Left cardiac atrium (tissue), 4 donors: ENCODE measurements around the gene CYP2U1. TPM values are rescaled to one million over a fixed set of nuclear protein-coding genes. Genes with fewer than 3 reads are reported as not detected.
"Not testable (repeated sequence)": the region's sequence is repeated elsewhere in the genome, so short reads cannot be mapped to it uniquely, and the experiment has no call there.

Source experiments
- ATAC-seq, 2 donors: fragments of 200-7000 bp; cut with Tn5 transposase; one replicate each; pipeline ENCODE4 v1.9.1; 2020; ENCODE audit warnings: mild to moderate bottlenecking in 2 of 2, moderate library complexity in 2 of 2
- DNase-seq: peaks from one replicate; pipeline ENCODE4 v3.0.0-alpha.2; 2020
- intact Hi-C, 2 donors: fragments of 100-400 bp; cut with DNase I; formaldehyde crosslinking; loops; one replicate each; pipeline versions ENCODE4 v1.14.1 to v1.15.1; 2022 to 2023
- long read RNA-seq: library from polyadenylated mRNA; unstranded; transcript quantifications from one replicate; pipeline ENCODE4 v2.0.0, GENCODE V29; 2021
- total RNA-seq, 2 donors: library from RNA; stranded (reverse); fragmentation: NEBNext Ultra II Directional; extraction: Animal tissue kit (Norgen Biotek cat#: 25700); gene quantifications; one replicate each; pipeline ENCODE4 v1.2.1, GENCODE V29; 2021
- donor health status: DM: no; HTN: yes; CAD: no.
- donor health status: DM: no; HTN: yes; CAD: no; lungs with severe emphysema.
- donor health status: DM: yes; HTN: yes; CAD: no.
- donor health status: Dilated cardiomyopathy.

The CYP2U1 gene
- total RNA-seq = 10 to 100 TPM in 1 of 2 donors, 1 to 10 TPM in 1; 9.4 to 10.8 TPM
- long read RNA-seq, partial matches to known transcripts = 0 of 2 reads
- long read RNA-seq, other reads (novel, unspliced or antisense) = 2 of 2 reads

DNA sequence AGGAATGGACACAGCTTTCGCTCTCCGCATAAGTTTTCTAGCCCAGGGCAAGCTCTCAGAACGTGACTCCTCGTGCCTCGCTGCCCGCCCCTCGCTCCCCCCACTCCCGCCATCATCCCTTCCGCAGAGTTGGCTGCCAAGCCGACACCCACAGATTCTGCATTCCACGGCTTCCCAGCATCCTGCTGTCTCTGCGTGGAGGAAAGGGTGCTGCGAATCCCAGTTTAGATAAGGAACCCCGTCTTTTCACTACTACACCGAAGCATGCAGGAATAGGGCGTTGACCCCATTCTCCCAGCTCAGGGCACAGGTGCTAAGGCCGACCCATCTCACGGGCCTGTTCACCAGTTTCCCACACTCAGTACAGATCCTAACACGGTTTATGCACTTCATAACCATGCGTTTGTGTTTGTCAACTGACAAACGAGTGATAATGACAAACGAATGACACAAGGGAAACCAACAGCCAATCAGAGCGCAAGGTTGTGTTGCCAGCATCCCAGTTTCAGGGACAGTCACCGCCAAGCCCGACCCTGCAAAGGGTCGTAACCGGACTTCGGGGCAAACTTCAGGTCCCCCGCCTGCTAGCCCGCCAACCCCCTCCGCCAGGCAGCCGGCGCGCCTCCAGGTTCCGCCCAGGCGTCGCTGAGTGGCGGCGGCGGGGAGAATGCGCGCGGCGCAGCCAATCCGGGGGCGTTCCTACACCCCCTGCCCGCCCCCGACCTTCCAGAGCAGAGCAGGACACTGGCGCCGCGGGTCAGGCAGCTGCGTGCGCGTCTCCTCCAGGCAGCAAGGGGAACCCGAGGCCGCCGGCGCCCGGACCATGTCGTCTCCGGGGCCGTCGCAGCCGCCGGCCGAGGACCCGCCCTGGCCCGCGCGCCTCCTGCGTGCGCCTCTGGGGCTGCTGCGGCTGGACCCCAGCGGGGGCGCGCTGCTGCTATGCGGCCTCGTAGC is at the start of gene CYP2U1:
TSS of gene CYP2U1 (plus strand) at position 729 of the 954 bp plus-strand sequence. CDS start at position 824, 95 bp downstream.
- ATAC-seq (peak; percentile 98 to 99), DNase-seq (peak; percentile 91)
- intact Hi-C loops = loop anchor here in 1 of 2 donors (5.0 kb wide), 1 partner anchor 56 kb away; the partner anchor contains the start of gene HADH

GRCh38 chr4:107885865-107886264 is 45.5 kb upstream of the CYP2U1 start:
- ATAC-seq (no peak), DNase-seq (no peak)
- intact Hi-C loops = no loop called here

DNA sequence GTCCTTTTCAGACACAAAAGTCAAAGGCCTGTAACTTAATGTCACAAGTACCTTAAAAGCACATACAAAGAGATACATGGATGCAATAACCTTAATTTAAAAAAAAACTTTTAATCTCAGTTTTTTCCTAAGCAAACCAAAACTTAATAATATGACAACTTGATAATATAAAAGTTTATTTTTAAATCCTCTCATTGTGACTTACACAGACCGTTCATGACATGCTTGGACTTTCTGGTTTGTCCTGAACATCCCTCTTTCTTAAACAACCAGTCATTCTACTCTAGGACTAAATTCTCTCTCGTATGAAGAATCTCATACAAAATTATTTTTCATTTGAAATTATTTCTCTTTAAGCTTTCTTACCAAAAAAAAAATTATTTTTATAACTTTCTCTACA is 43.1 kb upstream of the CYP2U1 start:
- DNase-seq (no peak), ATAC-seq (no peak)
- intact Hi-C loops = no loop called here

DNA sequence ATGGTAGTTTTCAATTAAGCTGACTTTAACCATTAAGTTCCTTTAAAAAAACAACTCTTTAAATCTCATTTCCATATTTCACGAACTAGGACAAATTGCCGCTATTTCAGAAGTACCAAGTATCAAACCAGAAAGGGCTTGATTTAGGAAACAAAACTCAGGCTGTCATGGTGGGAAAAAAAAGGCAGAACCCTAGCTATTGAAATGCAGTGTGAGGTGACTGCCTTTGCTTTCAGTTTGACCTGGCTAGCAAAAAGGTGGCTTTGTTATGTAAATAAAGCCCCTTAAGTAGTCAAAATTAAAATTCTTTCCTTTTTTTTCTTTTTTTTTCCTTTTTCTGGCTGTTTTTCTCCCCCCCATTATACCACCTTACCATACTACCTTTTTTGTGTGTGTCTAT is 40.6 kb upstream of the CYP2U1 start:
- DNase-seq = no peak
- no peak for ATAC-seq
- intact Hi-C loops = loop anchor here in 1 of 2 donors (10.0 kb wide), 1 partner anchor 66 kb away; the partner anchor contains the start of gene SGMS2

- intact Hi-C loops = loop anchor here in 1 of 2 donors (10.0 kb wide), 1 partner anchor 66 kb away; the partner anchor contains the start of gene SGMS2
- DNase-seq = no peak
- ATAC-seq = no peak
Measured at GRCh38 chr4:107891299-107891698, 40.0 kb upstream of the CYP2U1 start.

GRCh38 chr4:107893171-107894137 is 37.9 kb upstream of the CYP2U1 start:
- no peak for ATAC-seq
- DNase-seq = no peak
- intact Hi-C loops = loop anchor here in 1 of 2 donors (10.0 kb wide), 1 partner anchor 69 kb away; the partner anchor contains the start of gene SGMS2

- intact Hi-C loops = loop anchor here in 1 of 2 donors (10.0 kb wide), 1 partner anchor 69 kb away; the partner anchor contains the start of gene SGMS2
- DNase-seq (no peak), ATAC-seq (no peak)
Measured at GRCh38 chr4:107894138-107894603, 37.2 kb upstream of the CYP2U1 start.

- intact Hi-C loops = loop anchor here (5.0 to 10.0 kb wide), 2 partner anchors 69 to 71 kb away; partner anchors contain the start of gene SGMS2 (in 1 of the 2)
- ATAC-seq = peak; percentile 68 to 96
- no peak for DNase-seq
Measured at GRCh38 chr4:107896158-107896645, 35.1 kb upstream of the CYP2U1 start.

- DNase-seq (no peak), ATAC-seq (no peak)
- intact Hi-C loops = loop anchor here (5.0 to 10.0 kb wide), 2 partner anchors 69 to 72 kb away; partner anchors contain the start of gene SGMS2 (in 1 of the 2)
Measured at GRCh38 chr4:107896646-107897045, 34.7 kb upstream of the CYP2U1 start.

DNA sequence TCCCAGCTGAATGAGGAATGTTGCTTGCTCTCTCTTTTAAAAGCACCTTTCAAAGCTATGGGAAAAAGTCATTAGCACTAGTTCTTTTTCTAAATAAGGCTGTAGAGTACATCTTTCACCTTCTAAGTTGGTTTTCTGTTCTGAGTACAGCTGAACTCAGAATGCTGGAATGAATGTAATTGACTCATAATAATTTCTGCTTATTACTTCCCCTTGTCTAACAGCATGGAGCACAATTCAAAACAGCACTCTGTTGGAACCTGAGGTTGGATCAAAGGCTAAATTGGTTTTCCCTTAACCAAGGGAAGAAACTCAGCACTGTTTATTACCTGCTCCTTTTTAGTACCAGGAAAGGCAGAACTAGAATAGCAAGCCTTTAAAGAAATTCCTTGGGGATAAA is 33.5 kb upstream of the CYP2U1 start:
- DNase-seq (no peak), ATAC-seq (no peak)
- intact Hi-C loops = loop anchor here (5.0 to 10.0 kb wide), 2 partner anchors 71 to 73 kb away; partner anchors contain the start of gene SGMS2 (in 1 of the 2)

- intact Hi-C loops = no loop called here
- ATAC-seq (no peak), DNase-seq (no peak)
Measured at GRCh38 chr4:107900067-107900466, 31.3 kb upstream of the CYP2U1 start.

DNA sequence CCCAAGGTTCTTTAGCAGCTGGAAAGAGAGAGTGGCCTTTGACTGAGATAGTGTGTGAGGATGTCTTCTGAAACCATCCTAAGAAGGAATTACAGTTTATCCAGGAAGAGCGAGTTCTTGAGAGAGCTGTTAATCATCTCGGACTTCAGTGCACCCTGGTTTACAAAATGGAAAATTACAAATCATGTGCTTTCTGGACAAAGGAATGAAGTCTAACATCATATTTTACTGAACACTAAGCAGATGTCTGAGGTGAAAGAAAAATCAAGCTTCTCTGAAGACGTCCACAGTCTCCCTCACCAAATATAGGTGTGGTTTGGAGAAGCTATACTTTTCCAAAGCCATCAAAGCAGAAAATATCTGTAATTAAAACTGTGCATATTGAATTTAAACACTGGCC is 30.8 kb upstream of the CYP2U1 start:
- no peak for DNase-seq
- ATAC-seq = no peak
- intact Hi-C loops = no loop called here

DNA sequence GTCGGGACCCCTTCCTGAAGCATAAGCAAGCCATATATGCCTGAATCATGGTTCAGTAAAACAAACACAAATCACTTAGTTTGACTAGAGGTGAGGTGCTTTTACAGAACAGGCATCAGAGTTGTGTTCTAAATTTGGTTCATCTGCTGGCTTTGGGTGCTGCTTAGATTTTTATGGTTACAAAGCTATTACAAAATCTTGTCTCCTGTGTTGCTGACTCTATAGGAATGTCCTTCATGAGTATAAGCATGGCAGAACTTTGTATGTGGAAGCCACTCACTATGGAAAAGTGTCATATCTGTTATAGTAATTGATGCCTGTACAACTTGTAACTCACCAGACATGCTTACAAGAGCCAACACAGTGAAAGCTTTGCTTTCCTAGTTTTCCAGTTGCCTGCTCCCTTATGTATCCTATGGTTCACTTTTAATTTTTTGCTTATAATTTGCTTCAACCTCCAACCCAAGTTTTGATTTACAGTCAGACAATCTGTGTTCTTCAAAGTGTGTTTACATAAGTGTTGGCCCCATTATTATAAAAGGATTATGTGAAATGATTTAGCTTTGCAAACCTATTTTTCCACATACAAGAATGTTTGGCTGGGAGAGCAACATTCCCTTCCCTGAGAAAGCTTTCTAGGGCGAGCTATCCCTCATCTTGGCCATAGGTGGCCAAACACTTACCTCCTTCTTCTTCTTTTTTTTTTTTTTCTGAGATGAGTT is 30.0 kb upstream of the CYP2U1 start:
- ATAC-seq = no peak
- no peak for DNase-seq
- intact Hi-C loops = no loop called here

DNA sequence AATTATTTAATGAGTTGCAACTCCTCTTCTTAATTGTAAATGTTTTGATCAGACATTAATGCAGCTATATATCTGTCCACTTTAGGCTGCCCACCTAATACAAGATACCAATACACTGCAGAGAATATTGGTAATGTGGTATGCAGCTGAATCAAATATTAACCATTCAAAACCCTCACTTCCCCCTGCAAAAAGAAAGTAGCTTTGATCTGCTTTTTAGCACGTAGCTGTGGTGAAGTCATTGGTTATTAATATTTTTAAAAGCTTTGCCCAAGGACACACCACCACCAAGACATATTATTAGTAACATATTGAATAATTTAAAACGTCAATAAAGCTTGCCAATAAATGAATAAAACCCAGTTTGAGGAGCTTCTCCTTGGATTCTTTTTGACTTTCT is 28.6 kb upstream of the CYP2U1 start:
- ATAC-seq (no peak), DNase-seq (no peak)
- intact Hi-C loops = no loop called here

GRCh38 chr4:107905082-107905481 is 26.3 kb upstream of the CYP2U1 start:
- DNase-seq, ATAC-seq, intact Hi-C loops: not testable (repeated sequence)

DNA sequence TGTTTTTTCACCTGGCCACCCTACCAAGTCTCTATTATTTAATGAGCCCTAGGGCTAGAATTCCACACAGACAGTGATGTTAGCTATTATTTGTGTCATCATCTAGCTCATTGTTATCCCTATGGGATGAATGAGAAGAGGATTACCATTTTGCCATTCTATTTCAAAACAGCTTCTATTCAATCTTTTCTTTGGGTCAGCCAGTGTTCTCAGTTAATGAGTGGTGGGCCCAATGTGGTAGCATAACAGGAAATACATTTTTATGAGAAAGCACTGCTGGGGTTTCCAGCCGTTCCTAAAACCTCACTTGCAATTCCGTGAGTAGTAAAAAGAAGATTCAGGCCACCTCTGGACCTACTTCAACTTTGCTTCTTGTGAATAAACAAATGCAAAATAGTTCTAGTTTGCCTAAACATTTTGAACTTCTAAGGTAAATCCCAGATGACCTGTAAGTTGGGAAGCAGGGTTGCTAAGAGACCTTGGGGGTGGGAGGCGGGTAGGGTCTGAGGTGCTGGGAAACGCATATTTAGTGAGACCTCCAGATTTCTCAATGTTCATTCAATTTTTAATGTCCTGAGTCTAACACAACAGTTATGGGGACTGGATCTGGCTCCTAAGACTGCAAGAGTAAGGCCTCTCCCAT is 24.8 kb upstream of the CYP2U1 start:
- ATAC-seq (no peak), DNase-seq (no peak)
- intact Hi-C loops = no loop called here

DNA sequence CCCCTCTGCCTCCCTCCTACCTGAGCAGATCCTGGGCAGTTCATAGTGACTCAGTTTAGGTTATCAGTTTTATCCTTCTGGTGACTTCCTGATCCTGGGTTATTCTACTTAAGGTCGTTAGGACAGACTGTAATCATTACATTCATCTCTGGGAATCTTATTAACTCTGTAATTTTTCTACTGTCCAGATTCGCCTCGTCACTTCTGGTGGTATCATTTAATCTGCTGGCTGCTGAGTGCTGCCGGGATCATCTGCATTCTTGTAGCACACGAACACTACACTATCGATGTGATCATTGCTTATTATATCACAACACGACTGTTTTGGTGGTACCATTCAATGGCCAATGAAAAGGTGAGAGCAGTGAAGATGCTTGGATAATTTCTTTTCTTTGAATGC is 23.0 kb upstream of the CYP2U1 start:
- intact Hi-C loops = no loop called here
- ATAC-seq = no peak
- DNase-seq = no peak
